Keratinocyte (primary cell): Measurements from ENCODE around the gene ACAD10. TPM values are rescaled to one million over a fixed set of nuclear protein-coding genes. Genes with fewer than 3 reads are reported as not detected.

Experiments used
- DNase-seq: peaks from one replicate; pipeline ENCODE4 v3.0.0-alpha.2; 2011; ENCODE audit warnings: low read depth, missing footprints, low spot score
- FAIRE-seq: peaks from 2 replicates; lab custom pipeline; 2011; peaks lifted over from hg19 to GRCh38; lab: Jason Lieb, UNC
- H2AFZ ChIP-seq: 2 replicates; pipeline ENCODE4 v1.6.0; 2012; ENCODE audit warnings: low read length, control low read depth, inconsistent platforms; ENCODE audit not compliant: control insufficient read depth
- H3K27ac ChIP-seq: 2 replicates; pipeline ENCODE4 v1.5.1; 2011; ENCODE audit warnings: low read length; ENCODE audit not compliant: control insufficient read depth, insufficient read depth
- H3K27me3 ChIP-seq: 3 replicates; pipeline ENCODE4 v1.6.0; 2011; ENCODE audit warnings: low read length; ENCODE audit not compliant: control insufficient read depth, insufficient read depth; ENCODE audit errors: extremely low read depth
- H3K36me3 ChIP-seq, 2 experiments: 2 replicates in 1 of 2; 3 replicates in 1 of 2; pipeline ENCODE4 v1.5.1; 2011; ENCODE audit warnings: low read length in 2 of 2, mild to moderate bottlenecking in 1 of 2; ENCODE audit not compliant: control insufficient read depth in 2 of 2, insufficient read depth in 2 of 2; ENCODE audit errors: extremely low read depth in 1 of 2
- H3K4me1 ChIP-seq: 3 replicates; pipeline ENCODE4 v1.5.1; 2011; ENCODE audit warnings: low read length; ENCODE audit not compliant: control insufficient read depth, insufficient read depth; ENCODE audit errors: extremely low read depth
- H3K4me2 ChIP-seq: 3 replicates; pipeline ENCODE4 v1.6.0; 2011; ENCODE audit warnings: low read depth, low read length; ENCODE audit not compliant: control insufficient read depth, insufficient read depth; ENCODE audit errors: extremely low read depth
- H3K4me3 ChIP-seq, 3 experiments: fragments of 200-600 bp in 1 of 3; sonication (generic) in 1 of 3; 2 replicates in 2 of 3; 3 replicates in 1 of 3; pipeline ENCODE4 v1.5.1; 2011 to 2016; ENCODE audit warnings: low read length in 3 of 3, mild to moderate bottlenecking in 3 of 3, control low read depth in 2 of 3, inconsistent platforms in 1 of 3, low read depth in 1 of 3, mixed read lengths in 1 of 3, mixed run types in 1 of 3, moderate library complexity in 1 of 3; ENCODE audit not compliant: control insufficient read depth in 2 of 3, insufficient read depth in 2 of 3; ENCODE audit errors: extremely low read depth in 1 of 3
- H3K79me2 ChIP-seq: 2 replicates; pipeline ENCODE4 v1.6.0; 2012; ENCODE audit warnings: low read length; ENCODE audit not compliant: control insufficient read depth, insufficient read depth
- H3K9ac ChIP-seq: 3 replicates; pipeline ENCODE4 v1.6.0; 2011; ENCODE audit warnings: low read length; ENCODE audit not compliant: control insufficient read depth, insufficient read depth; ENCODE audit errors: extremely low read depth
- H3K9me1 ChIP-seq: 3 replicates; pipeline ENCODE4 v1.6.0; 2011; ENCODE audit warnings: low read length; ENCODE audit not compliant: control insufficient read depth, insufficient read depth; ENCODE audit errors: extremely low read depth
- H3K9me3 ChIP-seq: 2 replicates; pipeline ENCODE4 v1.5.1; 2012; ENCODE audit warnings: low read depth, low read length; ENCODE audit not compliant: control insufficient read depth
- H4K20me1 ChIP-seq: 3 replicates; pipeline ENCODE4 v1.6.0; 2011; ENCODE audit warnings: low read length; ENCODE audit not compliant: control insufficient read depth, insufficient read depth; ENCODE audit errors: extremely low read depth
- EZH2 ChIP-seq: IDR thresholded peaks from one replicate; pipeline ENCODE4 v1.6.1; 2012; ENCODE audit warnings: inconsistent platforms, mild to moderate bottlenecking, low read length, moderate library complexity
- dilution Hi-C: fragments of 300-500 bp; cut with MboI; formaldehyde crosslinking; loops from one replicate; pipeline ENCODE4 v1.7.0; 2020; ENCODE audit warnings: low sequenced_read_pairs; ENCODE audit not compliant: extremely low pct_ligation_motif_present
- polyA plus RNA-seq, 5 experiments: library from polyadenylated mRNA; depleted of rRNA in 3 of 5; stranded (reverse) in 3 of 5; stranded (forward) in 1 of 5; unstranded in 1 of 5; fragments of >200 nt; gene quantifications; 1 replicate in 1 of 5; 2 replicates in 3 of 5; 3 replicates in 1 of 5; pipeline versions ENCODE4 v1.2.1 to v1.2.3, GENCODE V29; 2011 to 2012; ENCODE audit warnings: missing spikeins in 2 of 5, low read depth in 1 of 5, low replicate concordance in 1 of 5
- TF ChIP-seq, protein P1 (sequence below), 3 experiments: IDR thresholded peaks in 1 of 3; conservative IDR thresholded peaks in 1 of 3; optimal IDR thresholded peaks in 1 of 3; 2 replicates in 2 of 3; 3 replicates in 1 of 3; pipeline versions ENCODE3 to v1.5.1; 2011; ENCODE audit warnings: low read length in 3 of 3, mild to moderate bottlenecking in 3 of 3, moderate library complexity in 2 of 3, control low read depth in 1 of 3, inconsistent platforms in 1 of 3; ENCODE audit not compliant: insufficient read depth in 2 of 3; ENCODE audit errors: extremely low read depth in 1 of 3

ACAD10 gene
- polyA plus RNA-seq, 1 donor (not counting 4 experiments of a cell fraction or from before 2014, with no cell fraction given): 13.2 TPM

DNA sequence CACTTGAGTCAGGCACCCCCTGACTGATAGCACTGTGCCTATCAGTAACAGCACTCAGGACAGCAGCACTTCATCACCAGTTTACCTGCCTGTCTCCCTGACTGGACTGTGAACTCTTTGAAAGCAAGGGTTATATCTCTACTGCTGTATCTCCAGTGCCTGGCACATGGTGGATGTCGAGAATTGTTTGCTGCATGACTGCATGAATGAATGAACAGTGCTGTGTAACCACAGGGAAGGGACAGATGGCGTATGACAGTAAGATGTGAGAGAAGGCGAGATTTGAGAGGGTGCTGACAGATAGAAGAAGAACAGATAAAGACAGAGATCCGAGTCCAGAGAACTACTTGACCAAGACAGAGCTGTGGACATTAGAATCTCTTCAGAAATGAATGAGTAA lies 29.8 kb upstream of the ACAD10 start:
- Histone ChIP-seq H3K36me3 (peaks cover 12 to 31% of the 10 kb centered on the region in 2 experiments), H3K27ac (no peak overlapping the region), H3K4me2 (no peak overlapping the region), H3K4me1 (no peaks in the 10 kb centered on the region), H3K9ac (no peak overlapping the region), H3K9me3 (no peaks in the 10 kb centered on the region), H3K4me3 (no peak overlapping the region), H3K79me2 (no peaks in the 10 kb centered on the region), H3K27me3 (no peaks in the 10 kb centered on the region), H2AFZ (no peak overlapping the region), H4K20me1 (no peaks in the 10 kb centered on the region), H3K9me1 (no peaks in the 10 kb centered on the region)
- FAIRE-seq (no peak), DNase-seq (no peak)
- dilution Hi-C loops: no loop called here
- no peak for TF ChIP-seq EZH2
- TF ChIP-seq, protein P1, sequence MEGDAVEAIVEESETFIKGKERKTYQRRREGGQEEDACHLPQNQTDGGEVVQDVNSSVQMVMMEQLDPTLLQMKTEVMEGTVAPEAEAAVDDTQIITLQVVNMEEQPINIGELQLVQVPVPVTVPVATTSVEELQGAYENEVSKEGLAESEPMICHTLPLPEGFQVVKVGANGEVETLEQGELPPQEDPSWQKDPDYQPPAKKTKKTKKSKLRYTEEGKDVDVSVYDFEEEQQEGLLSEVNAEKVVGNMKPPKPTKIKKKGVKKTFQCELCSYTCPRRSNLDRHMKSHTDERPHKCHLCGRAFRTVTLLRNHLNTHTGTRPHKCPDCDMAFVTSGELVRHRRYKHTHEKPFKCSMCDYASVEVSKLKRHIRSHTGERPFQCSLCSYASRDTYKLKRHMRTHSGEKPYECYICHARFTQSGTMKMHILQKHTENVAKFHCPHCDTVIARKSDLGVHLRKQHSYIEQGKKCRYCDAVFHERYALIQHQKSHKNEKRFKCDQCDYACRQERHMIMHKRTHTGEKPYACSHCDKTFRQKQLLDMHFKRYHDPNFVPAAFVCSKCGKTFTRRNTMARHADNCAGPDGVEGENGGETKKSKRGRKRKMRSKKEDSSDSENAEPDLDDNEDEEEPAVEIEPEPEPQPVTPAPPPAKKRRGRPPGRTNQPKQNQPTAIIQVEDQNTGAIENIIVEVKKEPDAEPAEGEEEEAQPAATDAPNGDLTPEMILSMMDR (optimal IDR thresholded peaks at IDR 0.05 in 1 of 3, IDR thresholded peaks at IDR 0.05 in 1 of 3, conservative IDR thresholded peaks at IDR 0.05 in 1 of 3; ENCODE audit: extremely low read depth in 1 of 3, insufficient read depth in 2 of 3, low read length in 3 of 3): no peak

DNA sequence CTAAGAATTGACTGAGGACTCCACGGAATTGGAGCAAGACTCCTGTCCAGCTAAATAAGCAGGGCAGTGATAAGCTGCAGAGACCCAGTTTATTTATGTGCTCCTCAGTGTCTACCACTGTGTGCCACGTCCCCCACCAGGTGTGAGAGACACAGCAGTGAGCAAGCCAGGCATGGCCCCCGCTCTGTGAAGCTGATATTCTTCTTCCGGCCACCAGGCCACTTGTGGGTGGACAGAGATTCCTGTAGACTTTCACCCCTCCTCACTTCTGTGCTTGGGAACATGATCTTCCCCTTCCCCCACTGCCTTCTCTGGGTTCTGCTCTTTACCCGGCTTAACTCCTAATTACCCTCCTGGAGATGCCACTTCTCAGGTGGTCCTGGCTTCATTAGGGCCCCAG lies 21.4 kb upstream of the ACAD10 start:
- dilution Hi-C loops: no loop called here
- H3K4me2 ChIP-seq: no peak overlapping the region
- no peak for FAIRE-seq
- H3K27me3 ChIP-seq: no peaks in the 10 kb centered on the region
- no peak for DNase-seq
- H3K9me3 ChIP-seq: no peaks in the 10 kb centered on the region
- H3K79me2 ChIP-seq: no peaks in the 10 kb centered on the region
- no peaks in the 10 kb centered on the region for H4K20me1 ChIP-seq
- H3K4me1 ChIP-seq: no peaks in the 10 kb centered on the region
- H3K4me3 ChIP-seq: no peak overlapping the region
- H3K27ac ChIP-seq: no peak overlapping the region
- H3K9me1 ChIP-seq: no peaks in the 10 kb centered on the region
- no peak for TF ChIP-seq EZH2
- TF ChIP-seq, protein P1 (optimal IDR thresholded peaks at IDR 0.05 in 1 of 3, IDR thresholded peaks at IDR 0.05 in 1 of 3, conservative IDR thresholded peaks at IDR 0.05 in 1 of 3; ENCODE audit: extremely low read depth in 1 of 3, insufficient read depth in 2 of 3, low read length in 3 of 3): no peak
- no peak overlapping the region for H3K9ac ChIP-seq
- H3K36me3 ChIP-seq: peaks cover 16 to 19% of the 10 kb centered on the region in 2 experiments
- H2AFZ ChIP-seq: no peak overlapping the region
